Measurements from ENCODE around the gene SPEG.

Gene SPEG

DNA sequence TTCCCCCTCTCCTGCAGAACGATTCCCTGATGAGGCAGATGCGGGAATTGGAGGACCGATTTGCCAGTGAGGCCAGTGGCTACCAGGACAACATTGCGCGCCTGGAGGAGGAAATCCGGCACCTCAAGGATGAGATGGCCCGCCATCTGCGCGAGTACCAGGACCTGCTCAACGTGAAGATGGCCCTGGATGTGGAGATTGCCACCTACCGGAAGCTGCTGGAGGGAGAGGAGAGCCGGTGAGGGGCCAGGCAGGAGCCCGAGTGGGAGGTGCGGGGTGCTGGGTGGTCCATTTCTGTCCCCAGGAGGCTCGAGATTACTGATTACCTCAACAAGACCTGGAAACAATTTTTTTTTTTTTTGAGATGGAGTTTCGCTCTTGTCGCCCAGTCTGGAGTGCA is 13.3 kb upstream of the SPEG start:
- H3K27ac ChIP-seq: no peak overlapping the region
- TF ChIP-seq, protein P1, sequence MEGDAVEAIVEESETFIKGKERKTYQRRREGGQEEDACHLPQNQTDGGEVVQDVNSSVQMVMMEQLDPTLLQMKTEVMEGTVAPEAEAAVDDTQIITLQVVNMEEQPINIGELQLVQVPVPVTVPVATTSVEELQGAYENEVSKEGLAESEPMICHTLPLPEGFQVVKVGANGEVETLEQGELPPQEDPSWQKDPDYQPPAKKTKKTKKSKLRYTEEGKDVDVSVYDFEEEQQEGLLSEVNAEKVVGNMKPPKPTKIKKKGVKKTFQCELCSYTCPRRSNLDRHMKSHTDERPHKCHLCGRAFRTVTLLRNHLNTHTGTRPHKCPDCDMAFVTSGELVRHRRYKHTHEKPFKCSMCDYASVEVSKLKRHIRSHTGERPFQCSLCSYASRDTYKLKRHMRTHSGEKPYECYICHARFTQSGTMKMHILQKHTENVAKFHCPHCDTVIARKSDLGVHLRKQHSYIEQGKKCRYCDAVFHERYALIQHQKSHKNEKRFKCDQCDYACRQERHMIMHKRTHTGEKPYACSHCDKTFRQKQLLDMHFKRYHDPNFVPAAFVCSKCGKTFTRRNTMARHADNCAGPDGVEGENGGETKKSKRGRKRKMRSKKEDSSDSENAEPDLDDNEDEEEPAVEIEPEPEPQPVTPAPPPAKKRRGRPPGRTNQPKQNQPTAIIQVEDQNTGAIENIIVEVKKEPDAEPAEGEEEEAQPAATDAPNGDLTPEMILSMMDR (conservative IDR thresholded peaks at IDR 0.05): no peak

DNA sequence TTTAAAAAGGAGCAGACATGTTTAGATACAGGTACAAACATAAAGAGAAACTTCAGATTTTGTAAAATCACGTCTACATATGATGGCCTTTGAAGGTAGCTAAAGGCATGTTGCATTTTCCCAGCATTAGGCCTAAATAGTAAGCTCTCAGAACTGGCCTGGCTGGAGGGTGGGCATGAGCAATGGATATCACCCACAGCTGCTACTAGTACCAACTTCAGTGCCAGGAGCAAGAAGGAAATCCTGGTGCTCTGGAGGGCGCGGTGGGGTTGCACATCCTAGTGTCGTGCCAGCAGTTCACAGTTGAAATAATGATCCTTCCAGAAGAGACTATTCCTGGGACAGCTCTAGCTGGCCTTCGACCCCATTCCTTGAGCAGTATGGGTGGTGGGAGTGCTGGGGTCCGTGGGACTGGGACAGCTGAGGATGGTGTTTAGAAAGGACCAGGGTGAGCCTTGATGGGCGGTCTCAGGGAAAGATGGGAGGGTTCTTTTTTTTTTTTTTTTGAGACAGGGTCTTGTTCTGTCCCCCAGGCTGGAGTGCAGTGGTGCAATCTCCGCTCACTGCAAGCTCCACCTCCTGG is 11.6 kb upstream of the SPEG start:
- H3K27ac ChIP-seq: no peak overlapping the region
- TF ChIP-seq, protein P1 (conservative IDR thresholded peaks at IDR 0.05): no peak

DNA sequence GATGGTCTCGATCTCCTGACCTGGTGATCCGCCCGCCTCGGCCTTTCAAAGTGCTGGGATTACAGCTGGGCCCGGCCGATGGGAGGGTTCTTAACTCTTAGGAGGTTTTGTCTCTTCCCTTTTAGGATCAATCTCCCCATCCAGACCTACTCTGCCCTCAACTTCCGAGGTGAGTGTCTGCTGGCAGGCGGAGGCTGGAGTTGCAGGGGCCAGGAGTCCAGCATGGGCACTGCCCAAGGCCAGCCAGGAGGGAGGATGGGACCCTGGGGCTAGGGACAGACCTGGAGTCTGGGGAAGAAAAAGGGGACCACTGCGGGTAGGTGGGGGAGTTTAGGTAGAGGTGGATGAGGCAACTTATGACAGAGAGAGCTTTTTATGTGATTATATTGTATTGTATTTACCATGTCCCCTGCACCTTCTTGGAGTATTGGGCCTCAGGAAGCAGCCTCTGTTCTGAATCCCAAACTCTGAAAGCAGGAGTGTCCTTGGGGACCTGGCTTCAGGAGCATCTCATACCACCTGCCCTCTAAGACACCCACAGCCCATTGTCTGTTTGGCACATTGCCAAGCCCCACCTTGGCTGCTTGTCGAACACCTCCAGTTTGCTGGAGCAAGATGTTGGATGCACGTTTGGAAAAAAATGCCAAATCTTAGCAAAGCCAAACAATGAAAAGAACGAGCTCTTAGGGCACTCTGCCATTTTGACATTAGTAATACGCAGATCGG is 10.8 kb upstream of the SPEG start:
- TF ChIP-seq, protein P1 (conservative IDR thresholded peaks at IDR 0.05): no peak
- no peak overlapping the region for H3K27ac ChIP-seq

DNA sequence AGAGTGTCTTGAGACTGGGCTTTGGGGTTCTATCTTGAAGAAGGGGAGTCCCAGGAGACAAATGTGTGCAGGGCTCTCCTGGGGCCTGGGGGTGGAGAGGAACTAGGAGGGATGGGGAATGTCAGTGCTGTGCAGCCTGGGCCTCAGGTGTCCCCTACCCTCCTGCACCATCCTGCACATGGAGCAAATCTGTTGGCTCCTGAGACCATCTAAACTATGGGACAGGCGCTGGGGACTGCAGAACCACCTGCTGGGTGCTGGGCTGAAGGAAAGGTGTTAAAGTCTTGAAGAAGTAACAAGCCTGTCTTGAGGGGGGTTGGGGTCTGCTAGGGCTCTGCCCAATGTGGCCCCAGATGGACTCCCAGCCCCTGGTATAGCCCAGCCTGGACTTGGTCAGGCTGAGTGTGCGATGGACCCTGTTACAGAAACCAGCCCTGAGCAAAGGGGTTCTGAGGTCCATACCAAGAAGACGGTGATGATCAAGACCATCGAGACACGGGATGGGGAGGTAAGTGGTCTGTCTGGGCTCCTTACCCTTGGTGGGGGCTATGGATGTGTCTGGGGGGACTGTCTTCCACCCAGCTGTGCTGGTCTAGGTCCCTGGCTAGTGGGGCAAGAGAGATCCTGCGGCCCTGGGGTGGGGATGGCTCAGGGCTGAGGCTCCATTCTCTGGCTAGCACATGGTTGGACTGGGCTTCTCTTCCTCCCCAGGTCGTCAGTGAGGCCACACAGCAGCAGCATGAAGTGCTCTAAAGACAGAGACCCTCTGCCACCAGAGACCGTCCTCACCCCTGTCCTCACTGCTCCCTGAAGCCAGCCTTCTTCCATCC is 9.2 kb upstream of the SPEG start:
- H3K27ac ChIP-seq: no peak overlapping the region
- TF ChIP-seq, protein P1 (conservative IDR thresholded peaks at IDR 0.05): no peak

DNA sequence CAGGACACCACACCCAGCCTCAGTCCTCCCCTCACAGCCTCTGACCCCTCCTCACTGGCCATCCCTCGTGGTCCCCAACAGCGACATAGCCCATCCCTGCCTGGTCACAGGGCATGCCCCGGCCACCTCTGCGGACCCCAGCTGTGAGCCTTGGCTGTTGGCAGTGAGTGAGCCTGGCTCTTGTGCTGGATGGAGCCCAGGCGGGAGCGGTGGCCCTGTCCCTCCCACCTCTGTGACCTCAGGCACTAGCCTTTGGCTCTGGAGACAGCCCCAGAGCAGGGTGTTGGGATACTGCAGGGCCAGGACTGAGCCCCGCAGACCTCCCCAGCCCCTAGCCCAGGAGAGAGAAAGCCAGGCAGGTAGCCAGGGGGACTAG is 8.6 kb upstream of the SPEG start:
- no peak overlapping the region for H3K27ac ChIP-seq
- TF ChIP-seq, protein P1 (conservative IDR thresholded peaks at IDR 0.05): no peak

DNA sequence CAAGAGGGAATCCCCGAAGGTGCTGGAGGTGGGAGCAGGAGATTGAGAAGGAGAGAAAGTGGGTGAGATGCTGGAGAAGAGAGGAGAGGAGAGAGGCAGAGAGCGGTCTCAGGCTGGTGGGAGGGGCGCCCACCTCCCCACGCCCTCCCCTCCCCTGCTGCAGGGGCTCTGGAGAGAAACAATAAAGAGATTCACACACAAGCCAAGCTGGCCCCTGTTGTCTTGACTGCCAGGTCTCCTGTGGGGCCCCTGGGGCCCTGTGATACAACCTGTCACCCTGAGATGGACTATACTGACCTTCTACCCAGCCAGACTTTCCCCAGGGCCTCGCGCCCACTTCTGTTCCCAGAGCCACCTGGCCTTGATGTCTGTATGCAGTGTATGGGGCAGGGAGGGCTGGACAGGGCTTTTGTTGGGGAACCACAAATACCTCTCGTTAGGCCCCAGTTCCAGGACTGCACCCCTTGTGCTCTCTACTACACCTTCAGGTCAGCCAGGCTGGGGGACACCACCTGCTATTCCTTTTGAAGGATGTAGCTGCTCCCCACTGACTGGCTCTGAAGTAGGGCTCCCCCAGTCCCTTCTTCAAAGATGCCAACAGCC is 8.0 kb upstream of the SPEG start:
- TF ChIP-seq, protein P1 (conservative IDR thresholded peaks at IDR 0.05): no peak
- no peak overlapping the region for H3K27ac ChIP-seq

DNA sequence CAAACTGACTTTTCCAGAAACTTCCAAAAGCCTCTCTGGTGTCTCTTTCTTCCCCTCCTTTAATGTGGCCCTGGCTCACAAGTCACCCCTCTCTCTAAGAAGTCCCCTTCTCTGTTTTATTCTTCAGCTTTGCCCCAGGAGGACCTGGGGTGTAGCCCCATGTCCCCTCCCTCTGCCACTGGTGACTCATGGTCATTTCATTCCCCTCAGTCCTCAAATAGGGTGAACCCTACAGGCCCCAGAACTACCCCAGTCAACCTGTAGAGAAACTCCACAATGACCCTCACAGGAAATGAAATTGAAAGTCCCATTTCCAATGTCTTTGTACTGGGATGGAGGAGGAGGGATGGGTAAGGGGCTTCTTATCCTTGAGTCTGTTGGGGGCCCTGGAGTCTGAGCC is 6.2 kb upstream of the SPEG start:
- TF ChIP-seq, protein P1 (conservative IDR thresholded peaks at IDR 0.05): no peak
- no peak overlapping the region for H3K27ac ChIP-seq

Data from VCaP (cell line).